Stimulated activated naive CD8-positive, alpha-beta T cell treated with anti-CD3 and anti-CD28 coated beads, Interleukin-15, Interleukin-2, amounts not matched to agents 100 ng/mL and 50 ng/mL, for 24 hours (primary cell): ENCODE measurements around the gene CLBA1.
"Not testable (repeated sequence)": the region's sequence is repeated elsewhere in the genome, so short reads cannot be mapped to it uniquely, and the experiment has no call there.

Experiments used
- H3K27ac Mint-ChIP-seq: one replicate; pipeline ENCODE4 v1.8.0; 2021; ENCODE audit warnings: mild to moderate bottlenecking, mixed read lengths
- H3K27me3 Mint-ChIP-seq: one replicate; pipeline ENCODE4 v1.8.0; 2021; ENCODE audit warnings: mixed read lengths
- H3K36me3 Mint-ChIP-seq: one replicate; pipeline ENCODE4 v1.8.0; 2021; ENCODE audit warnings: low read depth, mixed read lengths
- H3K4me1 Mint-ChIP-seq: one replicate; pipeline ENCODE4 v1.8.0; 2021; ENCODE audit warnings: low read depth, mixed read lengths
- H3K4me3 Mint-ChIP-seq: one replicate; pipeline ENCODE4 v1.8.0; 2021; ENCODE audit warnings: mild to moderate bottlenecking, mixed read lengths
- H3K9me3 Mint-ChIP-seq: one replicate; pipeline ENCODE4 v1.8.0; 2021; ENCODE audit warnings: mixed read lengths

The CLBA1 gene

DNA sequence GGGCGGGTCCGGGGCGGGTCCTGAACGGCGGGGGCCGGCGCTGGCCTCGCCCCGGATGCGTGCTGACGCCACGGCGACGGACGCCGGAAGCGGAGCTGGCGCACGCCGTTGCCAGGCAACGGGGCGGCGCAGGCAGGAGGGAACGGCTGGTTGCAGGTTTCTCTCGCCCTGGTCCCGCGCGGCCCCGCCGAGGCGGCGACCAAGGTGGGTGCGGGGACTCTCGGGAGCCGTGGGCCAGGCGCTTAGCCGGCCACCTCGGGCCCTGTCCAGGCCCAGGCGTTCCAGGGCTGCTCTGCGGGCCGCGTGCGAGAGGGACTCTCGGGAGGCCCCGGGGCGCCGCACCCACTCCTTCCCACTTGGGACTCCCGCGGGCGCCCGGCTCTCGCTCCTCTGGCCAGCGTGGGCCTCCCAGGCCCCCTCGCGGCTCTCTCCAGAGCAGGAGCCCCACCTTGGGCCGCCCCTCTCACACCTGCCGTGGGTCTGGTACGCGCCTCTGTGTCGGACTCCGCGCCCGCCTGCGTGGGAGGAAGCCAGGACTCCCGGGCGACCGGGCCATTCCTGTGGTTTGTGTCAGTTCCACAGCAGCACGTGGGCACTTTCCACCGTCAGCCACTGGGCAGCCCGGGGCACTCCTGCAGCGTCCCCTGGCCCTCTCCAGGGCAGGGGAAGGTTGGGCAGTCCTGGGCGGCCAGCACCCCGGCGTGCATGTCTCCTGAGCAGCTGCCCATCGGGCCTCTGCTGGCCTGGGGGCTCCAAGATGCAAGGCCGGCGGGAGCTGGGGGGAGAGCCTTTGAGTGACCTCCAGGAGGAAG, at the start of gene CLBA1:
CLBA1 (plus strand) TSS at position 114 of the 812 bp plus-strand sequence; CDS start at position 758, 644 bp downstream.
- Mint-ChIP-seq H3K4me3 (peak within 1 kb of the TSS; percentile 72), H3K36me3 (no peaks in the 10 kb centered on the region), H3K27ac (no peak within 1 kb of the TSS), H3K4me1 (peaks cover 8% of the 10 kb centered on the region), H3K9me3 (no peaks in the 10 kb centered on the region), H3K27me3 (no peaks in the 10 kb centered on the region)

DNA sequence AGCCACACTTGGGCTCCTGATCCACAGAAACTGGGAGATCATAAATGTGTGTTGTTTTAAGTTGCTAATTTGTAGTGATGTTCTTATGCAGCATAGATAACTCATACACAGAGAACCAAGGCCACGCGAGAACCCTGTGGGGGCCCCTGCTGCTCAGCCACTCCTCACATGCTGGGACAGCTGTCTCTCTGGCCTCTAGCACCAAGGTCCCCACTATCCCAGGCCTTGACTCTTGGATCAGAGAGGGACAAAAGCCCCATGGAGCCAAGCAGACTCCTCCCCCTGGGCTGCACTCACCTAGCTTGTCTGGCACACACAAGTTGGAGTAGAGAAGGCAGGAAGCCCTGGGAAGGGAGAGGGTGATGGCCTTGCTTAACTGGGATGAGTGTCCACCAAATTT, 49.6 kb upstream of the CLBA1 start:
- Mint-ChIP-seq H3K9me3 (no peaks in the 10 kb centered on the region), H3K27ac (no peak overlapping the region), H3K4me3 (no peak overlapping the region), H3K27me3 (peaks cover 5% of the 10 kb centered on the region), H3K4me1 (peaks cover 5% of the 10 kb centered on the region), H3K36me3 (no peaks in the 10 kb centered on the region)

DNA sequence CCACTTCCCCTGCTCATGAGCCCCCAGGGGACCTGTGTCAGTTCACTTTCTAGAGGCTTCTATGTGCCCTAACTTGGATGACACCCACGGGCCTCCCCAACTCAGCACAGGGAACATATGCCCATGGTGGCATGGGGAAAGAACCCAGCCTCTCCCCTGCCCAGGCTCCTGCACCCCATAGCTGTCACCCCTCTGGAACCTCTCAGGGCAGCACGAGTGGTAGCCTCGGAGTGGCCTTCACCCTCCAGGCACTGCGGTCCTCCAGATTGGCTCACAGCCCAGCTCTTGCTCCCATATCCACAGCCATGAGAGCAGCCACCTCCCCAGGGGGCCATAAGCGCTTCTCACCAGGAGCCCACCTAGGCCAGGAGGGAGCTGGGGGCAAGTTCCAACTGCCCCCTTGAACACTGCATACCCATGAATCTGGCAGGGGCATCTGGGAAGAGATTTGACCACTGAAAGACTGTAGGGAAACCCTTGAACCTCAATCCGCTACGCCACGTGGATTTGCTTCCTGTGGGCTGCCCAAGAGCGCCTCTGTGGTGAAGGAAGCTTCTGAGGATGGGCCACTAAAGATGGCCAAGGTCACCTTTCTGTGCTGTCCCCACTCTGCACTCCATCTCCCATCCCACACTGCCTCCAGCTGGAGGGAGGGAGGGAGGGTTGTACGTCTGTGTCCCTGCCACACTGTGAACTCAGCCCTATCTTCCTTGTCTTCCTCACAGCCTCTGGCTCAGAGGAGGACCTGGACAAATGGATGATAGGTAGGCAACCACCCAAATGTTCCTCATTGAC, 49.0 kb upstream of the CLBA1 start:
- Mint-ChIP-seq H3K4me1 (peaks cover 5% of the 10 kb centered on the region), H3K4me3 (no peak overlapping the region), H3K36me3 (no peaks in the 10 kb centered on the region), H3K27ac (no peak overlapping the region), H3K9me3 (no peaks in the 10 kb centered on the region), H3K27me3 (peaks cover 5% of the 10 kb centered on the region)

GRCh38 chr14:104937161-104937560, 48.4 kb upstream of the CLBA1 start:
- no peak overlapping the region for H3K4me3 Mint-ChIP-seq
- H3K36me3 Mint-ChIP-seq = no peaks in the 10 kb centered on the region
- peaks cover 5% of the 10 kb centered on the region for H3K27me3 Mint-ChIP-seq
- H3K4me1 Mint-ChIP-seq = peaks cover 5% of the 10 kb centered on the region
- H3K27ac Mint-ChIP-seq = no peak overlapping the region
- no peaks in the 10 kb centered on the region for H3K9me3 Mint-ChIP-seq

DNA sequence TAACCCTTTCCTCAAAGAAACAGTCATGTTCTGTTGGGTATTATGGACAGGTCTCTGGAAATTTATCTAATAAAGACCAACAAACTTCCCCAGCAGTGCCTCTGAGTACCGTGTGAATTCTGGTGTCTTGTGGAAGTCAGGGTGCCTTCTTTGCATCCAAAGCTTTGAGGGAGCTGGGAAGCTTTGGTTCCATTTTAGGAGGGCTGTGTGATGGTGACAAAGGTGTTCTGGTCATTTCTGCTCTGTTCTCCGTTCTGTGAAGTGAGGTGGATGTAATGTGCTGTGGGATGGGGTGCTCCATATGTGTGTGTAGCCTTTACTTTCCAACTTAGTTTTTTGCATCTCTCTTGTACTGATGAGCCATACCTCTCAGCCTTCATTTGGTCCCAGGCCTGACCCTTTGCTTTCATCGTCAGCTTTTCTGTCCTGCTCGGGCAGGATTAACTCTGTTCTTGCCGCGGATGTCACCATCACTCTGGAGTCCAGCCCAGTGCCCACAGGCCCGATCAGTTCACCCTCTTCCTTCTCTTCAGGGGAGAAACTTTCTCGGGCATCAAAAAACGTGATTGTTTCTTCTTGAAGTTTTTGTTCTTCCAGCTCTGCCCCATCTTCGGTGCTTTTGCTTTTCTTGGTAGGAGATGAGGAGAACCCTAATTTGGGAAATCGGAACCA, 47.8 kb upstream of the CLBA1 start:
- peaks cover 5% of the 10 kb centered on the region for H3K27me3 Mint-ChIP-seq
- H3K4me3 Mint-ChIP-seq = no peak overlapping the region
- H3K27ac Mint-ChIP-seq = no peak overlapping the region
- no peaks in the 10 kb centered on the region for H3K36me3 Mint-ChIP-seq
- no peaks in the 10 kb centered on the region for H3K9me3 Mint-ChIP-seq
- peaks cover 5% of the 10 kb centered on the region for H3K4me1 Mint-ChIP-seq

GRCh38 chr14:104938436-104938835, 47.2 kb upstream of the CLBA1 start:
- Mint-ChIP-seq H3K9me3 (no peaks in the 10 kb centered on the region), H3K4me3 (no peak overlapping the region), H3K27ac (no peak overlapping the region), H3K36me3 (no peaks in the 10 kb centered on the region), H3K27me3 (peaks cover 5% of the 10 kb centered on the region), H3K4me1 (peaks cover 5% of the 10 kb centered on the region)

- Mint-ChIP-seq H3K36me3 (no peaks in the 10 kb centered on the region), H3K4me3 (no peak overlapping the region), H3K27me3 (peaks cover 5% of the 10 kb centered on the region), H3K4me1 (peaks cover 5% of the 10 kb centered on the region), H3K9me3 (no peaks in the 10 kb centered on the region), H3K27ac (no peak overlapping the region)
Observed at GRCh38 chr14:104938960-104939359, 46.6 kb upstream of the CLBA1 start.

- no peak overlapping the region for H3K4me3 Mint-ChIP-seq
- H3K9me3 Mint-ChIP-seq = no peaks in the 10 kb centered on the region
- H3K4me1 Mint-ChIP-seq = no peaks in the 10 kb centered on the region
- H3K27ac Mint-ChIP-seq = no peak overlapping the region
- no peaks in the 10 kb centered on the region for H3K36me3 Mint-ChIP-seq
- no peaks in the 10 kb centered on the region for H3K27me3 Mint-ChIP-seq
Observed at GRCh38 chr14:104939666-104940410, 45.8 kb upstream of the CLBA1 start.

- no peaks in the 10 kb centered on the region for H3K27me3 Mint-ChIP-seq
- no peak overlapping the region for H3K4me3 Mint-ChIP-seq
- no peak overlapping the region for H3K27ac Mint-ChIP-seq
- H3K4me1 Mint-ChIP-seq = no peaks in the 10 kb centered on the region
- no peaks in the 10 kb centered on the region for H3K9me3 Mint-ChIP-seq
- no peaks in the 10 kb centered on the region for H3K36me3 Mint-ChIP-seq
Observed at GRCh38 chr14:104940526-104941150, 45.0 kb upstream of the CLBA1 start.

DNA sequence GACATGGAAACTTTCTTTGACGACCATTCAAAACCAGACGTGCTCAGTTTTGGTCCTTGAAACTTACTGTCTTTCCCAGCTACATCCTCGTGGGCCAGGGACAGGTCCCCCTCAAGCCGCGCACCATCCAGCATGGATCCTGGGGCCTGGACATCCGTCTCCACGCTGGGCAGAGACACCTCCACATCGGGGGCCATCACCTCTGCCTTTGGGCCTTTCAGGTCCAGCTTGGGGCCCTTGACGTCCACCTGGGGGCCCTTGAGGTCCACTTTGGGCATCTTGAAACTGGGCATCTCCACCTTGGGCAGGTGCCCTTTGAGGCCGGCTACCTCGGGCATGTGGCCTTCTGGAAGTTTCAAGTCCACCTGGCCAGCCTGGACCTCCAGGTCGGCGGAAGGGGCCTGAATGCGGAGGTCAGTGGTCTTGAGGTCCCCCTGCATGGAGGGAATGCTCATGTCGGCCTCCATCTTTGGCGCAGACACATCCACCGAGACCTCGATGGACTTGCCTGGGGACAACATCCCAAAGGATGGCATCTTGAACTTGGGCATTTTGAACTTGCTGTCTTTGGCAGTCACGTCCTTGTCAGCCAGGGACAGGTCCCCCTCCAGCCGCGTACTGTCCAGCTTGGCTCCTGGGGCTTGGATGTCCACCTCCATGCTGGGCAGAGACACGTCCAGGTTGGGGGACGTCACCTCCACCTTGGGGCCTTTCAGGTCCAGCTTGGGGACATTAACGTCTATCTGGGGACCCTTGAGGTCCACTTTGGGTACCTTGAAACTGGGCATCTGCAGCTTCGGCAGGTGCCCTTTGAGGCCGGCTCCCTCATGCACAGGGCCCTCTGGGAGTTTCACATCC, 43.9 kb upstream of the CLBA1 start:
- Mint-ChIP-seq H3K36me3 (no peaks in the 10 kb centered on the region), H3K27ac (no peak overlapping the region), H3K4me1 (no peaks in the 10 kb centered on the region), H3K27me3 (no peaks in the 10 kb centered on the region), H3K4me3 (no peak overlapping the region), H3K9me3 (no peaks in the 10 kb centered on the region)

GRCh38 chr14:104942586-104942985, 43.0 kb upstream of the CLBA1 start:
- Mint-ChIP-seq H3K4me3 (no peak overlapping the region), H3K27me3 (no peaks in the 10 kb centered on the region), H3K27ac (no peak overlapping the region), H3K4me1 (no peaks in the 10 kb centered on the region), H3K36me3 (no peaks in the 10 kb centered on the region), H3K9me3 (no peaks in the 10 kb centered on the region)

GRCh38 chr14:104943216-104944015, 42.2 kb upstream of the CLBA1 start:
- not testable (repeated sequence) for H3K4me1 Mint-ChIP-seq, H3K36me3 Mint-ChIP-seq, H3K27me3 Mint-ChIP-seq, H3K4me3 Mint-ChIP-seq, H3K27ac Mint-ChIP-seq, H3K9me3 Mint-ChIP-seq

DNA sequence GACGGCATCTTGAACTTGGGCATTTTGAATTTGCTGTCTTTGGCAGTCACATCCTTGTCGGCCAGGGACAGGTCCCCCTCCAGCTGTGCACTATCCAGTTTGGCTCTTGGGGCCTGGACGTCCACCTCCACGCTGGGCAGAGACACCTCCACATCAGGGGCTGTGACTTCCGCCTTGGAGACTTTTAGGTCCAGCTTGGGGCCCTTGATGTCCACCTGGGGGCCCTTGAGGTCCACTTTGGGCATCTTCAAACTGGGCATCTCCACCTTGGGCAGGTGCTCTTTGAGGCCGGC, 41.6 kb upstream of the CLBA1 start:
- not testable (repeated sequence) for H3K9me3 Mint-ChIP-seq, H3K36me3 Mint-ChIP-seq, H3K27me3 Mint-ChIP-seq

More for the DNA sequence above, 41.6 kb upstream of the CLBA1 start:
- not testable (repeated sequence) for H3K4me3 Mint-ChIP-seq, H3K27ac Mint-ChIP-seq, H3K4me1 Mint-ChIP-seq
